ENCODE data around the gene GJA3.
A peak's percentile ranks its signal among the peaks of the same experiment; 100 is the strongest.

GJA3 gene

DNA sequence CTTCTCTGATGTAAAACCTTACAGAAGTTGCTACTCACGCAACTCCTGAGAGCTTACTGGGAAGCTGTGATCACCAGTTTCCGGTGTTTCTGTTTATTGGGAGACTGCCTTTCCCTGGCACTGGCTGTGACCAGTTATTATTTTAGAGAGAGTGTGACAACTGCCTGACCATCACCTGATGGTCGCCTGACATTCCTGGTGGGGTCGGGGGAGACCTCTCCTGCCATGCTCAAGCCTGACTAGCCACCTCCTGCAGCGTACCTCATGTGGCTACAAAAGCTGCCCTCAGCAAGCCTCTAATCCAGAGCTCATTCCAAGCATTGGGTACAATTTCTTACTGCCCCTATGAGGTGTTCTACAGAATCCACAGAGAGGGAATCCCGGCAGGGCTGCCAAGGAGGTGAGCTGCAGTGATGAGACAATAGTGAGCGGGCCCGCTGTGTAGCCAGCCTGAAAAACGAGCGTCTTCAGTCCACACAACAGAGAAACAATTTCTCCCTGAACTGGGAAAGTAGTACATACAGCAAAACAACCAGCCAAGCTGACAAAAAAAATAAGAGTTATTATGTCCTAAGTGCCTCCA lies 28.7 kb downstream of the GJA3 start:
- Mint-ChIP-seq H3K4me1 (no peaks in the 10 kb centered on the region), H3K27me3 (peaks cover 4% of the 10 kb centered on the region), H3K4me3 (no peak overlapping the region), H3K27ac (no peak overlapping the region), H3K36me3 (no peaks in the 10 kb centered on the region), H3K9me3 (no peaks in the 10 kb centered on the region)
- DNase-seq (ENCODE audit: low spot score in 2 of 2): no peak
- no peak for ATAC-seq (ENCODE audit: low read depth)

DNA sequence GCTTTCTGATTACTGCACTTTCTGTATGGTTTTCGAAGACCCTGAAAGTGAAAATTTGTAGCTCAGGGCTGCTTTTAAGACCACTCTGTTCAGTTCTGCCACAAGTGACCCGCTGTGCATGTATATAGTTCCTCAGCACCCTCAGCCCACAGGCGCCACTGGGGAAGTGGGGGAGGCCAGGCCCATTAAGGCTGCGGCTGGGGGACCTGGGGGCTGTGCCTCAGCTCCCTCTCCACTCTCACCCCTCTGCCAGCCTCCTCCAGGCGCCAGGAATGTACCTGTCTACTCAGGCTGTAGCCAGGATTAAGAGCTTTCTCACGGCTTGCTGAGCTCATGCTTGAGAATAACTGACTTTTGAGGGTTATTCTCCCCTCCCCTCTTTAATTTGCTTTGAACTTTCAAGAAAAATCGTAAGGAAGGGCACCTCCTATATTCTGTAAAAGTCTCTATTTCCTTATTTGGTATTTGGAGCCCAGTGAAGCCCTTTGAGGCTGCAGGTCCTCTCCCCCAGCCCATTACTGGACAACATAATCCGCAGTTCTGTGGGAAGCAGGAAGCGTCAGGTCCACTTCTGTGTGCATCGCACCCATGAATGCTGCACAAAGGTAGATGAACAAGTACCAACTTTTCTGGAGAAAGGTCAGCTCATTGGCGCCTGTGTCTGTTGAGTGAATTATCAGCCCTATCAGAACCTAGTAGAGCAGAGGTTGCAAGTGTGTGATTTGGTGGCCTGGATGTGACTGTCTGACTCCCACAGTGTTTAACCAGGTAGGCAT lies 29.6 kb downstream of the GJA3 start:
- DNase-seq (ENCODE audit: low spot score in 2 of 2) (no peak), ATAC-seq (ENCODE audit: low read depth) (no peak)
- H3K4me3 Mint-ChIP-seq: no peak overlapping the region
- no peaks in the 10 kb centered on the region for H3K36me3 Mint-ChIP-seq
- H3K4me1 Mint-ChIP-seq: no peaks in the 10 kb centered on the region
- H3K27ac Mint-ChIP-seq: no peak overlapping the region
- H3K27me3 Mint-ChIP-seq: peaks cover 4% of the 10 kb centered on the region
- no peaks in the 10 kb centered on the region for H3K9me3 Mint-ChIP-seq

DNA sequence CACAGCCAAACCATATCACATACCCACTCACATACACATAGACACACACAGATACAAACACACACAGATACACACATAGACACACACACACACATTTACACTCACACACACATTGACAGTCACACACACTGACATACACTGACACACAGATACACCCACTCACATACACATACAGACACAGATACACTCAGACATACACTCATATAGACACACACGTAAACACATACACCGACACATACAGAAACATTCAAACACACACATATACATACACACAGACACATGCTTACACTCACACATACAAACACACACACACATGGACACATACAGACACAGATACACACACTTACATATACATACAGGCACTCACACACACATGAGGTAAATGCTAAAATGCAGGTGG lies 30.2 kb downstream of the GJA3 start:
- no peaks in the 10 kb centered on the region for H3K9me3 Mint-ChIP-seq
- ATAC-seq (ENCODE audit: low read depth): no peak
- H3K27me3 Mint-ChIP-seq: peaks cover 4% of the 10 kb centered on the region
- no peak overlapping the region for H3K27ac Mint-ChIP-seq
- no peak for DNase-seq (ENCODE audit: low spot score in 2 of 2)
- no peaks in the 10 kb centered on the region for H3K36me3 Mint-ChIP-seq
- no peak overlapping the region for H3K4me3 Mint-ChIP-seq
- no peaks in the 10 kb centered on the region for H3K4me1 Mint-ChIP-seq

DNA sequence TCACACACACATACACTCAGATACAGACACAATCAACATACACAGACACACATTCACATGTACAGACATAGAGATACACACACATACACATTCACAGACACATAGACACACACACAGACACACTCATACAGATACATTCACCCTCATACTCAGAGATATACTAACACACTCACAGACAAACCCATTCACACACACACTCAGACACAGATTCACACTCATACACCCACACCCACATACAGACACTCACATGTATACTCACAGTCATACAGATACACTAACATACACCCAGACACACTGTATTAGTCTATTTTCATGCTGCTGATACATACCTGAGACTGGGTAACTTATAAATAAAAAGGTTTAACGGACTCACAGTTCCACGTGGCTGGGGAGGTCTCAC lies 30.8 kb downstream of the GJA3 start:
- no peaks in the 10 kb centered on the region for H3K36me3 Mint-ChIP-seq
- no peak overlapping the region for H3K27ac Mint-ChIP-seq
- no peak for DNase-seq (ENCODE audit: low spot score in 2 of 2)
- peaks cover 2% of the 10 kb centered on the region for H3K27me3 Mint-ChIP-seq
- no peaks in the 10 kb centered on the region for H3K9me3 Mint-ChIP-seq
- ATAC-seq (ENCODE audit: low read depth): no peak
- no peak overlapping the region for H3K4me3 Mint-ChIP-seq
- no peaks in the 10 kb centered on the region for H3K4me1 Mint-ChIP-seq

DNA sequence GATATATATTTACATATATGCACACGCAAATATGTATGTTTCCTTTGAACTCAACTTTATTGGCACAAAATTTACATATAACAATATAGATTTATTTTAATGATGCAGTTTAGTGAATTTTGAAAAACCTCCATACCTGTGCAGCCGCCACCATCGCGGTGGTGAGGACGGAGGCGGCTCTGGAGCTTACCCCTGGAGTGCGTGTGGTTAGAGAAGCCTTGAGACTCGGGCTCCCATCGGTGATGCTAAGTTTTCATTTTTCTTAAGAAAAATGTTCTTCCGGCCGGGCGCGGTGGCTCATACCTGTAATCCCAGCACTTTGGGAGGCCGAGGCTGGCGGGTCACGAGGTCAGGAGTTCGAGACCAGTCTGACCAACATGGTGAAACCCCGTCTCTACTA lies 31.8 kb downstream of the GJA3 start:
- H3K9me3 Mint-ChIP-seq: no peaks in the 10 kb centered on the region
- no peak overlapping the region for H3K27ac Mint-ChIP-seq
- H3K27me3 Mint-ChIP-seq: peaks cover 5% of the 10 kb centered on the region
- no peak for ATAC-seq (ENCODE audit: low read depth)
- no peak for DNase-seq (ENCODE audit: low spot score in 2 of 2)
- peak overlapping the region; percentile 63 for H3K4me3 Mint-ChIP-seq
- no peaks in the 10 kb centered on the region for H3K36me3 Mint-ChIP-seq
- no peaks in the 10 kb centered on the region for H3K4me1 Mint-ChIP-seq

DNA sequence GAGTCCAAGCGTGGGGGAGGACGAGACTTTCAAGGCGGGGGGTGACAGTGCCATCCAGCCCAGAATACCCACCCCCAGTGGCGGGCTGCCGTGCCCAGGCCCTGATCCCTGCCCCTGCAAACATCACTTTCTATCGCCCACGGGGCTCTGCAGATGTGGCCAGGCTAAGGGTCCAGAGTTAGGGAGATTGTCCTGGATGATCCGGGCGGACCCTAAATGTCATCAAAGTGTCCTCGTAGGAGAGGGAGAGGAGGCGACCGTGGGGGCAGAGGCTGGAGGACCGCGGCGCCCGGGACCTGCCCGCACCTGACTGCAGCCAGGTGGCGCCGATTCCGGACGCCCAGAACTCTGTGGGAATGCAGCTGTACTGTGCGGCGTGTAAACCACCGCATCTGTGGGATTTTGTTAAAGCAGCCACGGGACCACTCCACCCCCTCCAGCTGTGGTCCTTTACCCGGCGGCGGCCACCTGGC lies 32.4 kb downstream of the GJA3 start:
- peaks cover 5% of the 10 kb centered on the region for H3K27me3 Mint-ChIP-seq
- DNase-seq (ENCODE audit: low spot score in 2 of 2): peak in 1 of 2 donors; percentile 27

DNA sequence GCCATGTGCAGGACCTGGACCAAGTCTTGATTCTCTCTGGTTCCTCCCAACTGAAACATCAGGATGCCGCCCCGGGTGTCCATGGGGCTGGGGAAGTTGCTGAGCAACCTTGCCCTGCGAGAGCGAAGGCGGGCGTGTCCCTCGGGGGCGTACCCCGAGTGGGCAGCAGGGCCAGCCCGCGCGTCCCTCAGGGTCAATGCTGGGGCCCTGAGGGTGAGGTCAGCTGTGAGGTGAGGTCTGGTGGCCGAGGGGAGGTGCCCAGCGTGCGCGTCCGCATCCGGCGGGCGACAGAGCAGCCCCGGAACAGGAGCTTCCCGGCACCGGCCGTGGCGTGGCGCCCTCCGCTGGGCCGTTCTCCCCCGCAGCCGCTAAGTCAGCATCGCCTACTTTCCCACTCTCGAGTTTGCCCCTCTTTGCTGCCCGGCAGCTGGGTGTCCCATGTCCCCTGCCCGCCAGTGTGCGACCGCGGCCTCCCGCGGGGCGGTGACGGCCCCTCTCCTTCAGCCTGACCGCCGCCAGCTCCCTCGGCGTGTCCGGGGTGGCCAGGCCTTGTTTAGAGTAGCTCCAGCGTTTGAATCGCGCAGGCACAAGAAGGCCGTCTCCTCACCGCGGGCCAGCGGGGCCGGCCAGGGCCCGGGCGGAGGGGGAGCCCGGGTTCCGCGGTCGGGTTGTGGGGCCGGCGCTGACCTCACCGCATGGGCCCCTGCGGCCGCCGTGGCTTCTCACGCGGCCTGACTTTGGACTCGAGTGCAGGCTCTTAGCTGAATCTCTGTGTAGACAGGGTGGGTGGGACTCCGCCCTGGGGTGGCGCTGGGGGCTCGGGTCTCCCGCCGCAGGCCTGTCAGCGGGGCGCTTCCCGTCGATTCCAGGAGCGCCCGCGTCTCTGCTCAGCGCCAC lies 33.0 kb downstream of the GJA3 start:
- Mint-ChIP-seq H3K9me3 (no peaks in the 10 kb centered on the region), H3K4me1 (no peaks in the 10 kb centered on the region), H3K36me3 (no peaks in the 10 kb centered on the region), H3K27me3 (peaks cover 4% of the 10 kb centered on the region), H3K4me3 (peak overlapping the region; percentile 63), H3K27ac (no peak overlapping the region)
- DNase-seq (ENCODE audit: low spot score in 2 of 2): peak in 1 of 2 donors; percentile 41
- peak; percentile 65 for ATAC-seq (ENCODE audit: low read depth)

More for the DNA sequence above, 32.4 kb downstream of the GJA3 start:
- H3K27ac Mint-ChIP-seq: no peak overlapping the region
- H3K4me1 Mint-ChIP-seq: no peaks in the 10 kb centered on the region
- peak; percentile 27 for ATAC-seq (ENCODE audit: low read depth)
- peak overlapping the region; percentile 63 for H3K4me3 Mint-ChIP-seq
- H3K9me3 Mint-ChIP-seq: no peaks in the 10 kb centered on the region
- no peaks in the 10 kb centered on the region for H3K36me3 Mint-ChIP-seq

DNA sequence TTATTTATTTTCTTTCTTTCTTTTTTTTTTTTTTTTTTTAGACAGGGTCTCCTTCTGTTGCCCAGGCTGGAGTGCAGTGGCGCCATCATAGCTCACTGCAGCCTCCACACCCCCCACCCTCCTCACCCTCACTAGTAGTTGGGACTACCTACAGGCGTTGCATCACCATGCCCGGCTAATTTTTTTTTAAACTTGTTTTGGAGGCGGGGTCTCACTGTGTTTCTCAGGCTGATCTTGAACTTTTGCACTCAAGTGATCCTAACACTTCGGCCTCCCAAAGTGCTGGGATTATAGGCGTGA lies 33.6 kb downstream of the GJA3 start:
- H3K4me1 Mint-ChIP-seq: no peaks in the 10 kb centered on the region
- no peak for DNase-seq (ENCODE audit: low spot score in 2 of 2)
- ATAC-seq (ENCODE audit: low read depth): peak; percentile 43
- no peaks in the 10 kb centered on the region for H3K36me3 Mint-ChIP-seq
- H3K27ac Mint-ChIP-seq: no peak overlapping the region
- H3K4me3 Mint-ChIP-seq: peak overlapping the region; percentile 42
- H3K27me3 Mint-ChIP-seq: peaks cover 3% of the 10 kb centered on the region
- H3K9me3 Mint-ChIP-seq: no peaks in the 10 kb centered on the region

DNA sequence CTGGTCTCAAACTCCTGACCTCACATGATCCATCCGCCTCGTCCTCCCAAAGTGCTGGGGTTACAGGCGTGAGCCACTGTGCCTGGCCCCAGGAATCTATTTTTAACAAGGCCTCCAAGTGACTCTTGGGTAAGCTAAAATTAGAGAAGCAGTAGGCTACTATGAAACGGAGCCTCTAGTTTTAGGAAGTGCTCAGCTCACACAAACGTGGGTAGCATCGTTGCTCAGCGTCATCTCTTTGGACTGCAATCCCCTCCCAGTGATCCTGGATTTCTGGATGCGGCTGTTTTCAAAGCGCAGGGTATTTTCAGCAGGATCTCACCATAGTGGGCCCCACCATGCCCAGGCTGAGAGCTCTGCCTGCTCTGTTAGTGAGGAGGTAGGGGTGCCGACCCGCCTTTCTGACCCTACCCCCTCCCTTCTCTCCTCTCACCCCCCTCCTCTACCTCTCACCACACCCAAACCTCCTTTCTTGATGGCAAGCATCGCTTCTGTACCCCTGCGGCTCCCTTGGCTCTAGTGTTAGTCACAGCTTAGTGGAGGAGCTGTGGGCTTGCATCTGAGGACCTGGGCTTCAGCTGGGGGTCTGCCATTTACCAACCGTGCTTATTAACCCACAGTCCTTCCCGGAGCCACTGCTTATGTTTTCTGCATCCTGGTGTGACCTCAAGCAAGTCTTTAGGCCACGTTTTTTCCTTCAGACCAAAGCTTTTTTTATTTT lies 34.2 kb downstream of the GJA3 start:
- no peak overlapping the region for H3K27ac Mint-ChIP-seq

DNA sequence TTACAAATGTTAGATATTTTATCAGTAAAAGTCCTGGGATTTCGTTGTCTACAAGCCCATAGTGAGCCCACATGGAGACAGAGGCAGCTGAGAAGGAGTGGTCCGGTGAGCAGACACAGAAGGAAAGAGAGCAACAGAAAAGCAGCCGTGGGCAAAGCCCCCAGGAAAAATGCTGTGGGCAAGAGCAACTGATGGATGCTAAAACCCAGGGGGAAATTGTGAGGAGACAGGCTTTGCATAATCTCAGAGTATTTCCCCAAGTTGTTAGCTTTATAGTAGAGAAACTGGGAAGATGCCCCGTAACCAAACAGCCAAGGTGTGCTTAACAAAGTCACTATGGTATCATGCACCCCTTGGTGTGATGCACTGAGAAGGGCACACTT lies 35.1 kb downstream of the GJA3 start:
- Mint-ChIP-seq H3K4me3 (no peak overlapping the region), H3K36me3 (no peaks in the 10 kb centered on the region), H3K9me3 (no peaks in the 10 kb centered on the region), H3K27ac (no peak overlapping the region), H3K4me1 (peaks cover 3% of the 10 kb centered on the region), H3K27me3 (peaks cover 7% of the 10 kb centered on the region)
- DNase-seq (ENCODE audit: low spot score in 2 of 2) (no peak), ATAC-seq (ENCODE audit: low read depth) (no peak)

More for the DNA sequence above, 34.2 kb downstream of the GJA3 start:
- Mint-ChIP-seq H3K4me1 (no peaks in the 10 kb centered on the region), H3K36me3 (no peaks in the 10 kb centered on the region), H3K4me3 (no peak overlapping the region), H3K27me3 (peaks cover 3% of the 10 kb centered on the region), H3K9me3 (no peaks in the 10 kb centered on the region)
- DNase-seq (ENCODE audit: low spot score in 2 of 2) (no peak), ATAC-seq (ENCODE audit: low read depth) (no peak)

DNA sequence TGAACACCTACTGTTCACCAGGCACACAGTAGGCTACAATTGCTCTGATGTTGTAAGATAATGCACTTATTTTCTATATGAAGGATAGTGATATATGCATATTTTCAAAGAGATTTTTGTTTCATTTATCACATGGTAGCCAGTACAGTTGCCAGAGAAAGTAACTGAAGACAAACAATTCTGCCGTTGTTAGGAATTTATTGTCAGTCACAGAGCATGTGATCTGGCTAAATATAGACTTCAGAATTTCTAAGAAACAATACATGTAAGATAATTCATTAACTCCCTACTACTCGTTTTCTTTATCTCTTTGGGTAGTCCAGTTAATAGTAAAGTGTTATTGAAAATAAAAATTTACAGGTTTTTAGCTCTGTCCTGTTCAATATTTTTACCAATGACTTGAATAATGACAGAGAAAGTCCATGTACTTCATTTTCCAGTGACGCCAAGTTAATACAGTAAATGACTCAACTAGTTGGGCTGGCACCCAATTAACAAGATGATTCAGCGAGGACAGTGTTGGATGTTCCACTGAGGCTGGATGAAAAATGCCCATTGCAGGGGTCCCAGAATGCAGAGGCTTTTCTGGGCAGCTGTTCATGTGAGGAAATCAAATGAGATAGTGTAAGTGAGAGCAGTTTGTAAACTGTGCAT lies 35.6 kb downstream of the GJA3 start:
- Mint-ChIP-seq H3K27ac (no peak overlapping the region), H3K4me1 (peaks cover 3% of the 10 kb centered on the region), H3K9me3 (no peaks in the 10 kb centered on the region), H3K36me3 (no peaks in the 10 kb centered on the region), H3K27me3 (peaks cover 7% of the 10 kb centered on the region), H3K4me3 (no peak overlapping the region)
- DNase-seq (ENCODE audit: low spot score in 2 of 2) (no peak), ATAC-seq (ENCODE audit: low read depth) (no peak)

DNA sequence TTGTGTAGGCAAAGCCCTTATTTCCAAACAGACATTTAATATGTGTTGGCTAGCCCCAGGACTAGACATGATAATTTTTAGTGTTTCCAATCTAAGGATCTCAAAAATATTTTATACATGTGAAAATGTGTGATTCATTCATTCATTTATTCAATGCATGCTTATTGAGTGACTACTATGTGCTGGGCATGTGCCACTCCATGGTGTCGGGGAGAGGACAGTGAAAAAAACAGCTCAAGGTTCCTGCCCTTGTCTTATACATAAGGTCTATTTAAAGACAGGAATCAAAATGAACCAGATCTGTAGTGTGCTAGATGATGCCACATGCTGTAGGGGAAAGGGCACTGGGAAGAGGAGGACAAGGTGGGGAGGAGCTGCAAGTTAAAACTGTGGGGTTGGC lies 36.5 kb downstream of the GJA3 start:
- Mint-ChIP-seq H3K27ac (no peak overlapping the region), H3K4me3 (no peak overlapping the region), H3K27me3 (peaks cover 12% of the 10 kb centered on the region), H3K36me3 (no peaks in the 10 kb centered on the region), H3K4me1 (peaks cover 11% of the 10 kb centered on the region), H3K9me3 (no peaks in the 10 kb centered on the region)
- no peak for ATAC-seq (ENCODE audit: low read depth)
- no peak for DNase-seq (ENCODE audit: low spot score in 2 of 2)

DNA sequence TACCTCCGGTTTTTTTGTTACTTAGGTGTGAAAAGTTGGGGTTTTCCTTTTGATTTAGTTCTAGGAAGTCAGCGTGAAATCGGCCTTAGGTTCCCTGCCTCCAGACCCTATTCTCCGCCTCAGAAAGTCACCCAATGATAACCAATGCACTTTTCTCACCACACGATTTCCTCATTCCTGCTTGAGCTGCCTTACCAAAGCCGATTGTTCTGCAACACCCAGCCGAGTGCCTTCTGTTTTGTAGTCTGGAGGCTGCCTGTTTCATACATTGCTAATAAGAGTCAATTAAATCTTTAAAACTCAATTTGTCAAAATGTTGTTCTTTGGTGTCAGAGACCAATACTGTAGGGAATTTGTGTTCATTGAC lies 39.7 kb downstream of the GJA3 start:
- H3K36me3 Mint-ChIP-seq: no peaks in the 10 kb centered on the region
- no peak for ATAC-seq (ENCODE audit: low read depth)
- no peak for DNase-seq (ENCODE audit: low spot score in 2 of 2)
- H3K27me3 Mint-ChIP-seq: peaks cover 14% of the 10 kb centered on the region
- no peak overlapping the region for H3K27ac Mint-ChIP-seq
- H3K4me1 Mint-ChIP-seq: peaks cover 13% of the 10 kb centered on the region
- H3K9me3 Mint-ChIP-seq: no peaks in the 10 kb centered on the region
- H3K4me3 Mint-ChIP-seq: peak overlapping the region; percentile 69
